Neural progenitor cell (in vitro differentiated cells): ENCODE results near the gene AUTS2.

ENCODE experiments used
- CTCF ChIP-seq: fragments of 200-600 bp; sonication (generic); IDR thresholded peaks from 2 replicates; pipeline ENCODE4 v1.5.1; 2017; ENCODE audit warnings: antibody characterized with exemption, mild to moderate bottlenecking
- EZH2 ChIP-seq: fragments of 200-600 bp; sonication (generic); IDR thresholded peaks from 2 replicates; pipeline ENCODE4 v1.6.1; 2017; ENCODE audit warnings: antibody characterized with exemption, mild to moderate bottlenecking, moderate library complexity
- EZH2phosphoT487 ChIP-seq: fragments of 200-600 bp; sonication (generic); IDR thresholded peaks from 2 replicates; pipeline ENCODE4 v1.6.1; 2017; ENCODE audit warnings: antibody characterized with exemption

GRCh38 chr7:70372768-70373515 lies 774.7 kb downstream of the AUTS2 start:
- TF ChIP-seq CTCF: no peak
- TF ChIP-seq EZH2phosphoT487: no peak
- TF ChIP-seq EZH2: no peak
